HL-60/S4 (cell line): ENCODE results near the gene SLC1A4.

ENCODE experiments used
- in situ Hi-C: fragments of 300-500 bp; cut with MboI; formaldehyde crosslinking; loops from 2 replicates; pipeline ENCODE4 v1.14.3; 2022; ENCODE audit warnings: low sequenced_read_pairs

The SLC1A4 gene

GRCh38 chr2:65024149-65024829 lies 35.1 kb downstream of the SLC1A4 start:
- in situ Hi-C loops, result no loop called here

GRCh38 chr2:65025453-65026123 lies 36.4 kb downstream of the SLC1A4 start:
- in situ Hi-C loops, result loop anchor here (25.0 kb wide), 2 partner anchors 438 to 688 kb away; no protein-coding TSS in a partner anchor

- in situ Hi-C loops, result loop anchor here (25.0 kb wide), 2 partner anchors 439 to 689 kb away; no protein-coding TSS in a partner anchor
Measured at GRCh38 chr2:65026154-65026553, 37.0 kb downstream of the SLC1A4 start.

- in situ Hi-C loops, result loop anchor here (25.0 kb wide), 2 partner anchors 440 to 690 kb away; no protein-coding TSS in a partner anchor
Measured at GRCh38 chr2:65026704-65027464, 37.7 kb downstream of the SLC1A4 start.

GRCh38 chr2:65027616-65028244 lies 38.5 kb downstream of the SLC1A4 start:
- in situ Hi-C loops, result loop anchor here (25.0 kb wide), 2 partner anchors 440 to 690 kb away; no protein-coding TSS in a partner anchor

- in situ Hi-C loops, result loop anchor here (25.0 kb wide), 2 partner anchors 443 to 693 kb away; no protein-coding TSS in a partner anchor
Measured at GRCh38 chr2:65030476-65031332, 41.5 kb downstream of the SLC1A4 start.

- in situ Hi-C loops, result loop anchor here (25.0 kb wide), 2 partner anchors 444 to 694 kb away; no protein-coding TSS in a partner anchor
Measured at GRCh38 chr2:65031341-65032018, 42.3 kb downstream of the SLC1A4 start.

GRCh38 chr2:65032019-65032975 lies 43.1 kb downstream of the SLC1A4 start:
- in situ Hi-C loops, result loop anchor here (25.0 kb wide), 2 partner anchors 445 to 695 kb away; no protein-coding TSS in a partner anchor

- in situ Hi-C loops, result loop anchor here (25.0 kb wide), 2 partner anchors 446 to 696 kb away; no protein-coding TSS in a partner anchor
Measured at GRCh38 chr2:65033178-65033577, 44.0 kb downstream of the SLC1A4 start.

GRCh38 chr2:65033667-65034066 lies 44.5 kb downstream of the SLC1A4 start:
- in situ Hi-C loops, result loop anchor here (25.0 kb wide), 2 partner anchors 446 to 696 kb away; no protein-coding TSS in a partner anchor

GRCh38 chr2:65035351-65035943 lies 46.2 kb downstream of the SLC1A4 start:
- in situ Hi-C loops, result loop anchor here (25.0 kb wide), 2 partner anchors 448 to 698 kb away; no protein-coding TSS in a partner anchor

GRCh38 chr2:65037178-65037577 lies 48.0 kb downstream of the SLC1A4 start:
- in situ Hi-C loops, result loop anchor here (25.0 kb wide), 2 partner anchors 450 to 700 kb away; no protein-coding TSS in a partner anchor

GRCh38 chr2:65039640-65040039 lies 50.4 kb downstream of the SLC1A4 start:
- in situ Hi-C loops, result loop anchor here (5.0 to 25.0 kb wide), 3 partner anchors 122 to 702 kb away; no protein-coding TSS in a partner anchor

- in situ Hi-C loops, result loop anchor here (5.0 to 25.0 kb wide), 3 partner anchors 123 to 703 kb away; no protein-coding TSS in a partner anchor
Measured at GRCh38 chr2:65040400-65041261, 51.4 kb downstream of the SLC1A4 start.

- in situ Hi-C loops, result loop anchor here (5.0 to 25.0 kb wide), 3 partner anchors 126 to 706 kb away; no protein-coding TSS in a partner anchor
Measured at GRCh38 chr2:65043001-65043400, 53.8 kb downstream of the SLC1A4 start.
